ENCODE measurements around the gene CD74.

Gene CD74

GRCh38 chr5:150395688-150395975 lies 17.1 kb downstream of the CD74 start:
- Mint-ChIP-seq H3K36me3 (ENCODE audit: insufficient read depth) (peaks cover 83% of the 10 kb centered on the region), H3K27me3 (no peaks in the 10 kb centered on the region), H3K9me3 (no peaks in the 10 kb centered on the region), H3K4me3 (no peak overlapping the region), H3K4me1 (peaks cover 14% of the 10 kb centered on the region), H3K27ac (ENCODE audit: low read depth) (peak overlapping the region; percentile 83)
- ATAC-seq (replicated peaks; ENCODE audit: extremely low read depth, poor library complexity, severe bottlenecking) (no peak), DNase-seq (ENCODE audit: low spot score in 2 of 2) (no peak)

DNA sequence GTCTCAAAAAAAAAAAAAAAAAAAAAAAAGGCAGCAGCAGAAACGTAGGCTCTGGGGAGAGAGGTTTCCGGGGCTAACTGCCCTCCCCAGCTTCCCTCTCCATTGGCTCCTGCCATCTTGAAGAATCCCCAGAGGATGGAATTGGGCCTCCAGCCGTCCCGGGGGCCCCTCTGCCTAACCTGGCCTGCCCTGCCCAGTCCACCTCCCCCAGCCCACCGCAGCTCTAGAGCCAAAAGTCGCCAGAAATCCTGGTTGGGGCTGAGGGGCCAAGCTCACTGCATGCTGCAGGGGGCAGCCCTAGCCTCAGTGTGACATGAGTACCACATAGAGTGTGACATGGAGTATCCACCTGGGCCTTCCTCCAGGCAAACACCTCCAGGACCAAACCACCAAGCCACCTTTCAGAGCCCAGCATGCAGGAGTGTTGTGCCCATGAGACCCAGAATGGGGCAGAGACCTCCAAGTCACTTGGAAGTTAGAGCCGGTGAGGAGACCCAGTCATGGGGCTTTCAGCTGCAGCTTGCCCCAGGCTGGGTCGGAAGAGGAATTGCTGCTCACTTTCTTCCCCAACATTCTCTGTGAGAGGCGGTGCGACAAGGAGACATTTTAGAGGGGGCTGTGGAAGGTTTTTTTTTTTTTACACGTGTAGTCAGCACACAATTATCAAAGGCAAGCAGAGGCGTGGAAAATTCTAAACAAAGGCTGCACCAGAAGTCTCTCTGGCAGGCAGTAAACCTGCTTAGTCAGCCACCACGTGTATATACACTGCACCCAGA lies 17.6 kb downstream of the CD74 start:
- no peak for ATAC-seq (replicated peaks; ENCODE audit: extremely low read depth, poor library complexity, severe bottlenecking)
- Mint-ChIP-seq H3K9me3 (no peaks in the 10 kb centered on the region), H3K4me1 (peaks cover 9% of the 10 kb centered on the region), H3K27me3 (no peaks in the 10 kb centered on the region), H3K27ac (ENCODE audit: low read depth) (peak overlapping the region; percentile 83), H3K36me3 (ENCODE audit: insufficient read depth) (peaks cover 80% of the 10 kb centered on the region), H3K4me3 (no peak overlapping the region)
- DNase-seq (ENCODE audit: low spot score in 2 of 2), result no peak

DNA sequence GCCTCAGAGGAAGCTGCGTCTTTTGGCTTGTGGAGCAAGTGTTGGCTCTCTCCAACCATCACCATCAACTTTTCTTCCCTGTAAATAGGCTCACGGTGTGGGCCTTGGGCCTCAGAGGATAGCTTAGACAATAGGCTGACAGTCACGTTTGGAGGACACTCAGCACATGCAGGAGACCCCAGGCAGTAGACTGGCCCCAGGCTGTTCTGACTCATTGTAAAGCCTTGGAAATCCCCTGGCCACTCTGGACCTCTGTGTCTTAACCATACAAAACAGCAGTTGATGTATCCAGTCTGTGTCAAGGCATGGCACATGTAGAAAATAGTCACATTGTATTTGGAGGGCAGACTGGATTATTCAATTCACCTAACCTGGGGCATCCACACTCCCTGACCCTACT lies 18.6 kb downstream of the CD74 start:
- no peak overlapping the region for H3K4me3 Mint-ChIP-seq
- H3K27me3 Mint-ChIP-seq, result no peaks in the 10 kb centered on the region
- H3K27ac Mint-ChIP-seq (ENCODE audit: low read depth), result no peak overlapping the region
- no peaks in the 10 kb centered on the region for H3K9me3 Mint-ChIP-seq
- H3K36me3 Mint-ChIP-seq (ENCODE audit: insufficient read depth), result peaks cover 80% of the 10 kb centered on the region
- ATAC-seq (replicated peaks; ENCODE audit: extremely low read depth, poor library complexity, severe bottlenecking), result no peak
- H3K4me1 Mint-ChIP-seq, result peaks cover 5% of the 10 kb centered on the region
- DNase-seq (ENCODE audit: low spot score in 2 of 2), result no peak

- H3K27me3 Mint-ChIP-seq, result no peaks in the 10 kb centered on the region
- no peak overlapping the region for H3K4me3 Mint-ChIP-seq
- peaks cover 3% of the 10 kb centered on the region for H3K4me1 Mint-ChIP-seq
- DNase-seq (ENCODE audit: low spot score in 2 of 2) (no peak), ATAC-seq (replicated peaks; ENCODE audit: extremely low read depth, poor library complexity, severe bottlenecking) (no peak)
- H3K9me3 Mint-ChIP-seq, result no peaks in the 10 kb centered on the region
- H3K27ac Mint-ChIP-seq (ENCODE audit: low read depth), result peak overlapping the region; percentile 57
- peaks cover 80% of the 10 kb centered on the region for H3K36me3 Mint-ChIP-seq (ENCODE audit: insufficient read depth)
Measured at GRCh38 chr5:150393096-150393645, 19.5 kb downstream of the CD74 start.

- Mint-ChIP-seq H3K4me1 (no peaks in the 10 kb centered on the region), H3K9me3 (no peaks in the 10 kb centered on the region), H3K27ac (ENCODE audit: low read depth) (no peak overlapping the region), H3K36me3 (ENCODE audit: insufficient read depth) (peaks cover 78% of the 10 kb centered on the region), H3K27me3 (no peaks in the 10 kb centered on the region), H3K4me3 (no peak overlapping the region)
- DNase-seq (ENCODE audit: low spot score in 2 of 2) (no peak), ATAC-seq (replicated peaks; ENCODE audit: extremely low read depth, poor library complexity, severe bottlenecking) (no peak)
Measured at GRCh38 chr5:150392680-150393079, 20.0 kb downstream of the CD74 start.

DNA sequence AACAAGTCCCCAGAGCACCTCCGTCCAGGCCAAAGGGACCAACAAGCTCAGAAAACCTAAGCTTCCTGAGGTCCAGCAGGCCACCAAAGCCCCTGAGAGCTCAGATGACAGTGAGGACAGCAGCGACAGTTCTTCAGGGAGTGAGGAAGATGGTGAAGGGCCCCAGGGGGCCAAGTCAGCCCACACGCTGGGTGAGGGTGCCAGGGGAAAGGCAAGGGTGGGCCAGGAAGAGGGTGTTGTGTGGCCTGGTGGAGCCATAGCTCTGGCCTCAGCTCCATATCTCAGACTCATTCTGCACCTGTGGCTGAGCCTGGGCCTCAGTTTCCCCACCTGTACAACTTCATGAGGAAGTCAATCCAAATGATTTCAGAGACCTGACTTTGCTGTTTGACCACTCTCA lies 20.7 kb downstream of the CD74 start:
- Mint-ChIP-seq H3K4me3 (no peak overlapping the region), H3K36me3 (ENCODE audit: insufficient read depth) (peaks cover 71% of the 10 kb centered on the region), H3K4me1 (no peaks in the 10 kb centered on the region), H3K27ac (ENCODE audit: low read depth) (no peak overlapping the region), H3K9me3 (no peaks in the 10 kb centered on the region), H3K27me3 (no peaks in the 10 kb centered on the region)
- no peak for ATAC-seq (replicated peaks; ENCODE audit: extremely low read depth, poor library complexity, severe bottlenecking)
- no peak for DNase-seq (ENCODE audit: low spot score in 2 of 2)

DNA sequence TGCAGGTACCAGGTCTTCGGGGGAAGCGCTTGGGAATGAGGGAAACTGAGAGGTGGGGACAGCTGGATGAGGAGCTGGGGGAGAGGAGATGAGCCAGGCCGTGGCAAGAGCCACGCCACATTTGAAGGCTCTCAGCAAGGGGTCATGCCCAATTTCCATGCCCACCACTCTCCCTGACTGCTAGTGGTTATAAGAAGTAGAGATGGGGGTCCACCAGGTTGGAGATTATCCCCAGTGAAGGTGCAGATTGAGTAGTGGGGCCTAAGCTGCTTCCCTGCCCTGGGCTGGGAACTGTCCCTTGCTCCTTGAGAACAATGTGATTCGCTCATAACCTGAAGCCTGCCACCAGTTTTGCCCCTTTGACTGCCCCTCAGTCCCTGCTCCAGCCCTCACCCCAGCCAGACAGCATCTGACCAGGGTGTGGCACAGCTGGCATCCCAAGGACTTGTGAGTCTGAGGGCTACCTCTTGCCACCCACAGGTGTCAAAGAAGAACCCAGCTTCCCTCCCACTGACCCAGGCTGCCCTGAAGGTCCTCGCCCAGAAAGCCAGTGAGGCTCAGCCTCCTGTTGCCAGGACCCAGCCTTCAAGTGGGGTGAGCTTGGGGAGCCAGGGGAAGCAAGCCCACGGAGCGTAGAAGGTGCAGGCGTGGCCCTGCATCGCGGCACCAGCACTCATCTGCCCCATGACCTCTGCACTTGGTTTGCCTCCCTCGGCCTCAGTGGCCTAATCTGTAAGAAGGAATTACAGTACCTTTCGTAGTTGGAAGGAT lies 21.5 kb downstream of the CD74 start:
- Mint-ChIP-seq H3K36me3 (ENCODE audit: insufficient read depth) (peaks cover 69% of the 10 kb centered on the region), H3K27ac (ENCODE audit: low read depth) (peak overlapping the region; percentile 84)

GRCh38 chr5:150389531-150390266 lies 23.0 kb downstream of the CD74 start:
- Mint-ChIP-seq H3K36me3 (ENCODE audit: insufficient read depth) (peaks cover 66% of the 10 kb centered on the region), H3K27me3 (no peaks in the 10 kb centered on the region), H3K27ac (ENCODE audit: low read depth) (no peak overlapping the region), H3K9me3 (no peaks in the 10 kb centered on the region), H3K4me1 (no peaks in the 10 kb centered on the region), H3K4me3 (no peak overlapping the region)
- DNase-seq (ENCODE audit: low spot score in 2 of 2) (no peak), ATAC-seq (replicated peaks; ENCODE audit: extremely low read depth, poor library complexity, severe bottlenecking) (no peak)

More for the DNA sequence above, 21.5 kb downstream of the CD74 start:
- Mint-ChIP-seq H3K4me1 (no peaks in the 10 kb centered on the region), H3K27me3 (no peaks in the 10 kb centered on the region), H3K9me3 (no peaks in the 10 kb centered on the region), H3K4me3 (no peak overlapping the region)
- no peak for ATAC-seq (replicated peaks; ENCODE audit: extremely low read depth, poor library complexity, severe bottlenecking)
- no peak for DNase-seq (ENCODE audit: low spot score in 2 of 2)

- no peak for ATAC-seq (replicated peaks; ENCODE audit: extremely low read depth, poor library complexity, severe bottlenecking)
- H3K4me3 Mint-ChIP-seq, result no peak overlapping the region
- H3K27ac Mint-ChIP-seq (ENCODE audit: low read depth), result no peak overlapping the region
Measured at GRCh38 chr5:150386024-150386855, 26.5 kb downstream of the CD74 start.

DNA sequence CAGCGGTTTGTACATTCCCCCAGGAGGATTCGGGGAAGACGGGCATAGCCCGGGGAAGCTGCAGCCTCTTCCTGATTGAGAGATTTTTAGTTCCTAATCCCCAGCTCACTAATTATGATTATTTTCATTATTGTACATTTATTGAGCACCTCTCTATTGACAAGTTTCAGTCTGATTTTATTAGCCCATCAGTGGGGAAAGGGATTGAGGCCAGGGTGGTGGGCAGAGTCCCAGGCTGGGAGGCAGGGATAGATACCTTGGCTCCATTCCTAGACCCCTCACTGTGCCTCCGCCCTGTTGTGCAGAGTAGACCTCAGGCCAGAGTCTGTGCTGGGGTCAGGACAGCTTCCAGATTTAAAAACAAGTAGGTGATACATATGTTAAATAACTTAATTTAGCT lies 28.0 kb downstream of the CD74 start:
- ATAC-seq (replicated peaks; ENCODE audit: extremely low read depth, poor library complexity, severe bottlenecking) (no peak), DNase-seq (ENCODE audit: low spot score in 2 of 2) (no peak)
- peak overlapping the region; percentile 78 for H3K27ac Mint-ChIP-seq (ENCODE audit: low read depth)
- no peak overlapping the region for H3K4me3 Mint-ChIP-seq
- H3K9me3 Mint-ChIP-seq, result no peaks in the 10 kb centered on the region
- H3K27me3 Mint-ChIP-seq, result no peaks in the 10 kb centered on the region
- peaks cover 64% of the 10 kb centered on the region for H3K36me3 Mint-ChIP-seq (ENCODE audit: insufficient read depth)
- peaks cover 13% of the 10 kb centered on the region for H3K4me1 Mint-ChIP-seq

More at GRCh38 chr5:150386024-150386855, 26.5 kb downstream of the CD74 start:
- peaks cover 66% of the 10 kb centered on the region for H3K36me3 Mint-ChIP-seq (ENCODE audit: insufficient read depth)
- no peaks in the 10 kb centered on the region for H3K9me3 Mint-ChIP-seq
- no peak for DNase-seq (ENCODE audit: low spot score in 2 of 2)
- peaks cover 13% of the 10 kb centered on the region for H3K4me1 Mint-ChIP-seq
- no peaks in the 10 kb centered on the region for H3K27me3 Mint-ChIP-seq

DNA sequence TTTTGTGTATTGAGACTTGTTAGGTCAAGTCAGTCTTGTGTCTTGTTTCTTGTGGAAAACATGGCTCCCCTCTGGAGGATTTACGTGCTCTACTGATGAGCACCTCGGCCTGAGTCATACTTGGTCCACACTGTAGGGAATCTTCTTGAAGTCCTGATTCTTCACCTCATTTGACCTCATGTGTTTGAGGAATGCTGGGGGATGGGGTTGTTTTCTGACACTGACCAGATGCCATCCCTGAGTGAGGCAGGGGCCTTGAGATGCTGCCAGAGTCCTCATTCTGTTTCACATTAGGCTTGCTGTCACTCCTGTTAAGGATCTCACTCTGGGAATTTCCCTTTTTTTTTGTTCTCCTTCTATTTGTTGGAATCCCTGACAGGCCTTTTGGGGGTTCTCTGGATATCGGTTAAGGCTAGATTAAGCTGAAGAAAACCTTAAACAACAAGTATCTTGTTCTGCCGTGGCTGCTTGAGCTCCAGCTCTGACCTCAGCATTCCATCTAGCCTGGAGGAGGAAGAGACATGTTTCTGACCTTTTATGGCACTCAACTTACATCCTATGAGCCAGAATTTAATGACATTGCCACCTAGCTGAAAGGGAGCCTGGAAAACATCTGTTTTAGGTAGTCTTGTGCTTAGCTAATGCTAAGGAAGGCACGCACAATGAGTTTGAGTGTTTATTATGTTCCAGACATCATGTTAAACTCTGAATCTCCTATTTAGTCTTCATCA lies 34.6 kb downstream of the CD74 start:
- ATAC-seq (replicated peaks; ENCODE audit: extremely low read depth, poor library complexity, severe bottlenecking) (no peak), DNase-seq (ENCODE audit: low spot score in 2 of 2) (no peak)
- Mint-ChIP-seq H3K4me1 (peaks cover 56% of the 10 kb centered on the region), H3K27me3 (no peaks in the 10 kb centered on the region), H3K9me3 (no peaks in the 10 kb centered on the region), H3K36me3 (ENCODE audit: insufficient read depth) (peaks cover 67% of the 10 kb centered on the region), H3K4me3 (peak overlapping the region; percentile 66), H3K27ac (ENCODE audit: low read depth) (peak overlapping the region; percentile 94)

All from central memory CD8-positive, alpha-beta T cell (primary cell).